C1 segment of cervical spinal cord (tissue), 14 donors: ENCODE results near the gene POC1B.
"Not testable (repeated sequence)": the region's sequence is repeated elsewhere in the genome, so short reads cannot be mapped to it uniquely, and the experiment has no call there.

Experiments used
- DNase-seq, 14 donors: peaks; one replicate each; lab custom pipeline; 2025; lab: John Stamatoyannopoulos, UW

The POC1B gene

DNA sequence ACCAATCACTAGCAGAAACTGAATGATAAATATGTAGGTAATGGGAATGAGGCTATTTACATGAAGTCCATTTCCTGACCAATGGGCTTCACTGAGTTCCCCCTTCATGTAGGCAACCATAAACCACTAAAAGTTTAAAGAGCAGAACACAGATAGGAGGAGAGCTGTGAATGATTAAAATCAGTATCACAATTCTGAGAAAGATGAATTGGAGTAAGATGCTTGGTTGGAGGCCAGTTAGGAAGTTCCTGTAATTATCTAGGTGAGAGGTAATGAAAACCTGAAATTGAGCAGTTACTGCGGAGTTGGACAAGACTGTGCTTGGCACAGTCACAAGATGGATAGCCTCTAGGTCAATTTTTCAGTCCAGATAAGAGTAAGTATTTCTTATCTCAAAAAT lies 57.8 kb downstream of the POC1B start:
- DNase-seq = no peak

DNA sequence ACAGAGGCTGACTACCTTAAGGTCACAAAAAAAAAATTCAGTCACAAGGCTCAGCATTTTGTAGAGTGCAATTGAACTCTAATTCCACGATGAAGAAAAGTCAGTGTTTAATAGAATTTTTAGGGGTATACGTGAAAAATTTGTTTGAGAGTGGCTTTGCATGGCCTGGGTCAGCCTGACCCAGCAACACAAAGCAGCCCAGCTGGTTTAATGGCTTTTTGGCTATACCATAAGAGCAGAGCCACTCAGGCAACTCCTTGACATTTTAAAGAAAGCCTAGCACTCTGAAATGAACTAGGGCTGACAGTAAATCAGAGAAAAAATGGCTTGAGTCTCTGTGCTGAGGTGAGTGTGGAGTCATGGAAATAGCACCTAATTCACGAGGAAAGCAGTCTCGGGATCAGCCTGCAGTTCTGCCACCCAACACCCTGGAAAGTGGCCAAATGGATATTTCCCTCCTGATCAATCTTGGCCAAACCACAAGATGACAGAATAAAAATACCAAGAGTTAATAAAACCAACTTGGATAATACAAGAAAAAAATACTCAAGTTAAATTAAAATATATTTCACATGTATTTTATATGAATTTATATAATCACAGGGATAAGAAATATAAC lies 60.8 kb downstream of the POC1B start:
- no peak for DNase-seq

DNA sequence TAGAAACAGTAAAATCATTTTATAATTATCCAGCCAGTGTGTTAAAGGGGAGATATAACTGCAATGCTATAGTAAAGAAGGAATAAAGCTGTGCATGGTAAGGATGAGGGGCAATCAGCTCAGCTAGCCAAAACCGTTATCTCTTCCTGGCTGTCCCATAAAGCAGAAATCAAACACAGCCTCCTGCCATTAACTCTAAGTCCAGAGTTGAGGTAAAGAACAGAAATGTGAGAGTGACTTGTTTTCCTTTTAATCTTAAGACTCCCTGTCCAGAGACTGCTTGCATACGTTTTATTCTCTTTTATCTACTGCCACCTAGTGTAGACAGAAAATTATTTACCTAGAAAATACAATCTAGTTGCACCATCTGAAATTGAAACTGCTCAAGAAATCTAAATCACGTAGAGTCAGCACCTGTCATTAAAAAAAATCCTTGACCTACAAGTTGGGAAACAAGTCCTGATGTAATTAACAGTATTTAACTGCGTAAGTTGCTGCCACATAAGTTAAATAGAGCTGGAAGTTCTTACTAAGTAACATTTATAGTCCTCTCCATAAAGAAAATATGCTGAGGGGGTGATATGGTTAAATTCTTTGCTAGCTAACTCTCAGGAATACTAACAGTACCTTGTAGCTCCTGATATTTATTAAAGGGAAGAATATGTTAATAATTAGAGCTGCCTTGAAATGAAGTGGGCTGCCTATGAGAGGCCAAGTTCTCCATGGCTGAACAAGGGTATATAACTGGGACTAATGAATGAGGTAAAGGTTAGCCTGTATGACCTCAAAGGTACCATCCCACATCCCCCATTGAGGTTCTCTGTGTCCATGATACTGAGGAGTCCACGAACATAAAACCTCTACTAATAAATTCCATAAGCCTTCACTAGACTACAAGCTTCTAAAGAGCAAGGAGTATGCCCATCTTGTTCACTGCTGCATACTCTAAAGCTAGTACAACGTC lies 63.9 kb downstream of the POC1B start:
- DNase-seq = peak in 2 of 14 donors; percentile 21 to 47

DNA sequence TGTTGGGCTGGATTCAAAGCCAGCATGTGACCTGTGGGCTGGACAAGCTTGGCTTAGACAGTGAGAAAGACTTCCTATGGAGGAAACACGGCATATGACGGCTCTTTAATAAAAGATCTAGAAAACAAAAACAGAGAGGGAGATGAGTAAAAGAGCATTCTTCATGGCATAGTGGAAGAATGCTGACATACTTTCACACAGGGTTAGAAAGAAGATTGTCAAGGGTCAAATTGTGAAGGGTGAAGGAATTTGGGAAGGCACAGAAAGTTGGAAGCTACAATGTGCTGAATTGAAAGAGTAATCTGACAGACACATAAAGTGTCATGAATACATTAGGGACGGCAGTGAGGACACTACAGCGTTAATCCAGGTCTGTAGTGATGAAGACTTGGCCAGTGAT lies 64.7 kb downstream of the POC1B start:
- no peak for DNase-seq

DNA sequence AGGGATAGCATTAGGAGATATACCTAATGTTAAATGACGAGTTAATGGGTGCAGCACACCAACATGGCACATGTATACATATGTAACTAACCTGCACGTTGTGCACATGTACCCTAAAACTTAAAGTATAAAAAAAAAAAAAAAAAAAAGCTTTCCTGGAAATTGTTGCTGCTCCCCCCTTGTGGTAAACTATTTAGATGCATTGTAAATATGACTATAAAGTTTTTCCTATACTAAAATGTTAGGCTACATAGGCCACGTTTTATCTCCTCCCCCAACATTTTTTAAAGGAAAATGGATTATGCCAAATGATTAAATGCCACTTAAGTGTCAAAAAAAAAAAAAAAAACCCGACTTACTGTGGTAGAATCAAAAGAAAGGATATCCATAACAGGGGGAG lies 66.6 kb downstream of the POC1B start:
- not testable (repeated sequence) for DNase-seq

DNA sequence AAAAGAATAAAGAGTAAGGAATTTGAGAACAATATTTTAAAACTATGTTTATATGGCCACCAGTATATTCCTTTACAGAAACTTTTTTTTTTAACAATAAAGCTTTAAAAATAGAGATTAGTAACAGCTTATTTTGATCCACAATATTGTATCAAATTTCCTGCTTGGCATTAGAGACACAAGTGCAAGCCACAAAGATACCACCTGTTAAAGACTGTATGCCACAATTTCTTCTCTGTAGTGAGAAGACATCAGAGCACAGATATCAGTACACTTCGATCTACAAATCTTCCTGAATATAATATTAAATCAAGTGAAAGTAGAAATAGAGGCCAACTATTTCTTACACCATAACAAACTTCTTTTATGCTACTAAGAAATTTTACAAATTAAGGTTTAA lies 69.3 kb downstream of the POC1B start:
- no peak for DNase-seq

DNA sequence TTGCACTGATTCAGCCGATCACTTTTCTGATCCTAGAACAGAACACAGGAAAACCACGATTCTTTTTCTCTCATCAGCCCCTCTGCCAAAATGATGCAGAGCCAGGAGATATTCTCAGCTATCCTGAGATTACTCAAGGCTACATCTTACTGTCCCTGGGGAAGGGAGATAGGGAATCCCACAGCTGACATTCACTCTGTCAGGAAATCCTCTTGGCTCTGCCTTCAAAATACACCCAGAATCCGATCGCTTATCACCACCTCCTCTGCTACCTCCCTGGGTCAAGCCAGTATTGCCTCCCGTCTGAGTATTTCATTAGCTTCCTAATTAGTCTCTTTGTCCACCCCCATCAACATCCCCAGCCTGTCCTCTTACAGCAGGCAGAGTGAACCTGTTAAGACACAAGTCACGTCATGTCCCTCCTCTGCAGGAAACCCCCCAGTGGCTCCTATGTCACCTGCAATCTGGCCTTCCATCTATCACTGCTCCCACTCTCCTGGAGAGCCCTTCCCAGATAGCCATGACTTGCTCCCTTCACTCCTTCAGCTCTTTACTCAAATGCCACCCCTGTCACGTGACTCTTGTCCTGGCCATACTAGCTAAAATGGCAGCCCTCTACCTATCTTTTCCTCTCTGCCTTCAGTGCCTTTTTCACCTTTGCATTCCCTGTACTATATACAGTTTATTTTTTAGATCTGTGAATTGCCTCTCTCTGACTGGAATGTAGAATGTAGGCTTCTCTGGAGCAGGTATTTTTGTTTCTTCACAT lies 71.6 kb downstream of the POC1B start:
- no peak for DNase-seq

DNA sequence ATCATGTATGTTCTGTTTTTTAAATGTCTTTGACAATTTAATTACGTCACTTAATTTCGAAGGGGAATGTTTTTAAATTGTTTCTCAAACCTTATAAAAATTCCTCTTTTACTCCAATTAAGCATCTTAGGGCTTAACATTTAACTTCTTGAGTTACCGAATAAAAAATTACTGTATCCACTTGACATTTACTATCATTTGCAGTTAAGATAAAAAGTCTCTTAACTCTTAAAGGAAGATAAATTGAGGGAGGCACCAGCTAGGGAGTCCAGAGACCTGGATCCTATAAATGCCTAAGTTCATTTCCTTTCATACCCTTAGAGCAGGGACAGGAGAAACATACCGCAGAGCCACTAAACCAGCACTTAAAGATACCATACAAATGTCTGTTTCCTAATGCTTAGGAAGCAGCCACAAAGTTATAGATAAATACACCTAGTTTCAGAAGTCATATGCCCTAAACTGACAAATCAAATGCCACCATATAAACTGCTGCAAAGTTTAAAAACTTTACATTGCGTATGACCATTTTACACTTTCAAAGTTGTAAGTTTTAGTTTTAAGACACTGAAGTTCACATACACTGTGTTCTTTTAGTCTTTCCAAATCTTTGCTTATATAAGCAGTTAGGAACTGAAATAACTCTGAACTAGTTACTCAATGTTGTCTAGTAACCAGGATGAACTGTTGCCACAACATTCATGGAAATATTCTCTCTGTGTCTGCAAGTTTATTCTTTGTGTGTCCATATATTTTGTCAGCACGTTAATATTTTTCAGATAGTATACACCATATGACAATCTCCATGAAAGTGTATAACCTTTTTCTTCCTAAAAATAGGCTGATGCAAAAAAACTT lies 72.5 kb downstream of the POC1B start:
- no peak for DNase-seq

DNA sequence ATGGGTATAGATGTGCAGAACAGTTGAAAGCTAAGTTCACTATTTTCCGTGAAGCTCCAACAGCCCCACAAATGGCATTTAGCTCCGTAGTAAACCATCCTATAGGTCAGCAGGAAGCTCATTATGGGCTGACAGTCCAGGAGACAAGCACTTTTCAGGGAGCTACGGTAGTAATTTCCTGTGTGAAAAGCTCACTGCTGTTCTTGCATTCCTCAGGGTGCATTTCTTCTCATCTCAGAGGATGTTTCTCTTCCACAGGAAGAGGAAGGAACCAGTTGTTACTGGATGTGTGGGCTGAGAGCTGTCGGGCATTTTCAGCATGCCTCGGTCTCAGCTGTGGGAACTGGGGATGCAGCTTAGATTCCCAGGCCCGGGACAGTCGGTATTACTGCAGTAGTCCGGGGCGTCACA lies 74.0 kb downstream of the POC1B start:
- no peak for DNase-seq

DNA sequence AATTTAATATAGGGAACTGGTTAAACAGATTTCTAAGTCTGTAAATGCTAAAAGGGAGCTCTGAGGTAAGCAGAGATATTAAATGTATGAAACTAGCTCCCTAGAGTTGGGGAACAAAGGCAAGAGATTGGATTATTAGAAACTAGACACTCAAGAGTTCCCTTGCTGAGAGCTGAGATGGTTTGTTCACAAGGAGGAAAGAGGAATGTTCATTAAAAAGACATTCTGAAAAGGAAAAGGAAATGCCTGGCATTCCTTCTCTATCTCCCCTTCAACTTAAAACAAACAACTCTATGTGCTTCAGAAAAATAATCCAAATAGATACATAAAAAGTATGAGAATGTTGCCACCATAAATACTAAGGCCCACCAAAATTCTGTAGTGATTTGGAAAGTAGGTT lies 74.9 kb downstream of the POC1B start:
- no peak for DNase-seq

DNA sequence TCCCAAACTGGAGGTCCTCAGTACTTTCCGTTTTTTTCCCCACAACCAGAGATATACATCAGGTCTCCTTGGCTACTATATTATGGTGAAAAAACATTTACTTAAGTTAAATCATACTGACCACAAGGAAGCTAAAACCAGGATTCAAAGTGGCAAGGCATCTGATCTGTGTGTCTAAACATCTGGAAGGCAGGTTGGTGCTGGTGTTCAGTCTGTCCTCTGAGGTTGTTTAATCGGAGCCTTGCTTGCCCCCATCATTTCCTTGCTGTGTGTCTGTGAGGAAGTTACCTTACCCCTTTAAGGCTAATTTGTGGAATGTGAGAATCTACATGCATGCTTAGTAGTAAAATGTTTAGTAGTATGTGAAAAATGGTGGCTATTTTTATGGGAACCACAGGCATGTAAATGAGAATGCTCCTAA lies 76.9 kb downstream of the POC1B start:
- DNase-seq = no peak

DNA sequence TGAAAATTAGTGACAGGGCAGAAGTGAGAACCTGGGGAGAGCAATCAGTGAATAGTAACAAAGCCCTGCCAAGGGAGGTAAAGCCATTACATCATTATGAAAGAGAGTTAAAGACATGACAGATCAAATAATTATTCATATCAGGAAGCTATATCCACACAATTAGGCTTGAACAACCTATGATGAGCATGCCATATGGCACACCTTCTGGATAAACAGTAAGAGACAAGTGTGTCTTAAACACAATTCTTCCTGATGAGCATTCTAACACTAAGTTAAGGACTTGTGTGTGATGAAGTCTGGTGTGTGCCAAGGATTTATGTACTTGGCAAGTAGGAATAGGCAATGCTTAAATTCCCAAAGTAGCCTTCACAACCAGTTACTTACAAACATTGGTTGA lies 77.3 kb downstream of the POC1B start:
- peak in 1 of 14 donors; percentile 26 for DNase-seq

DNA sequence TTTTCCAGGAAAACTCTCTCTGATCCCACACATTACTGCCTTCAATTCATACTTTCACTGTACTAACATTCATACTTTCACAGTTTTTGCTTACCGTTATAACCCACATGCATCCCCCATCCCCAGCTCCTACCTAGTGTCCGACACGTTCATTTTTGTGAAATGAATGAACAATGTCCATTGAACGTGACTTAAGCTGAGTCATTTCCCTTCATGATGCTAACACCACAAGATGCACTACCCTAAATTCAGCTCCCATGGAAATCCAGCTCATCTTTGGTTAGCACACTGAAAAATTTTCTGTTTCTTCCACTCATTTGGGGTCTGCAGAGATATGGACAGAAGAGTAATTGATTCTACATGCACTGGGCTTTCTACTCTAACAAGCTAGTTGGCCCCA lies 85.9 kb downstream of the POC1B start:
- no peak for DNase-seq

DNA sequence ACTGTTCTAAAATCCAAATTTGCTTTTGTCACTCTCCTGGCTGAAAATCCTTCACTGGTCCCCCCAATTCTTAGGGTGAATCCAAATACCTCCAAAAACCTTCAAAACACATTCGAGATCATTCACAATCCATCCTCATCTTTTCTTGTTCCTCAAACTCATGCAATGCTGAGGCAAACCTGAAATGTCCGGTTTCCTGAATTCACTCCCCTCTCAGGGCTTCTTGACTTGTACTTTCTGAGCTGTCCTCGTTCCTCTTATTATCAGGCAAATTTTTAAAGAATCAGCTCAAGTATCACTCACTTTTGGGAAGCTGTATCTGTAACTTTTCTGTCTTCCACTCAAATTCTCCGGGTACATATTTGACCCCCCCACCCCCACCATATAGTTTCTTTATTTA lies 88.6 kb downstream of the POC1B start:
- no peak for DNase-seq

DNA sequence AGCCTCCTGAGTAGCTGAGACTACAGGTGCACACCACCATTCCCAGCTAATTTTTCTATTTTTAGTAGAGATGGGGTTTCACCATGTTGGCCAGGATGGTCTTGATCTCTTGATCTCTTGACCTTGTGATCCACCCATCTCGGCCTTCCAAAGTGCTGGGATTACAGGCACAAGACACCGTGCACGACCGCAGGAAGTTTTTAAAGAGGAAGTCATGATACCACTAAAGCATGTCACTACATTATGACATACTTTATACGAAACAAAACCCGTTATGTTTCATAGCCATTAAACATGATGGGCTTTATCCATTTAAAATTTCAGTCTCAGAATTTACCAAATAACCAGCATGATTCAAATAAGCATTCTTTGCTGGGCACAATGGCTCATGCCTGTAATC lies 89.8 kb downstream of the POC1B start:
- DNase-seq = no peak

DNA sequence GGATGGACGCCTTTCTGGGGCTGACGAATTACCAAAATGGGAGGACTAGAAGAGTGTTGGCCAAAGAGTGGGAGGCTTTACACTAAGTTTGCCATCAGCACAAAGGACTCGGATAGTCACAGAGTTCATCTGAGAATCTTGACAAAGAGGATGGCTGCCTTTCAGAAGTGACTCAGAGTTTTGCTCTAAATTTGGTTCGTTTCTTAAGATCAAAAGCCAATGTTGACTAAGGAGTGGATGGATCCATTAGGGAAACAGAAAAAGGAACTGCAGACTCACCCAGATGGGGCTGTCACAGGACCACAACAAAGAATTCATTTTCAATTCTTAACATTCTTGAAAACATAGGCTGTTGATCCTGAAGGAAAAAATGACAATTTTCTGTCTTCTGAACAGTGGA lies 92.2 kb downstream of the POC1B start:
- peak in 1 of 14 donors; percentile 18 for DNase-seq

DNA sequence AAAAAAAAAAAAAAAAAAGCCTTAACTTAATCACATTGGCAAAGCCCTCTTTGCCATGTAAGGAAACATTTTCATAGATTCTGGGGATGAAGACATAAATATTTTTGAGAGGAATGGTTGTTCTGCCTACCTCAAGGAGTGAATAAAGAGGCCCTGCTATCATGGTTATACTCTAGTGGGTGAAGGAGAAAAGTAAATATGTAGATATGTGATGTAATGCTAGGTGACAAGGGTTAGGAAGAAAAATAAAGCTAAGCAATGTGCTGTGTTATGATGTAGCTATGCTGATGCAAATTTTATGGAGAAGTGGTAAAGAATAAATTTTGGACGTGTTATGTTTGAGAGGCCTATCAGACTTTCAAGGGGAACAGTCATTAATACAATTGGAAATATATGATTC lies 93.5 kb downstream of the POC1B start:
- DNase-seq = no peak

DNA sequence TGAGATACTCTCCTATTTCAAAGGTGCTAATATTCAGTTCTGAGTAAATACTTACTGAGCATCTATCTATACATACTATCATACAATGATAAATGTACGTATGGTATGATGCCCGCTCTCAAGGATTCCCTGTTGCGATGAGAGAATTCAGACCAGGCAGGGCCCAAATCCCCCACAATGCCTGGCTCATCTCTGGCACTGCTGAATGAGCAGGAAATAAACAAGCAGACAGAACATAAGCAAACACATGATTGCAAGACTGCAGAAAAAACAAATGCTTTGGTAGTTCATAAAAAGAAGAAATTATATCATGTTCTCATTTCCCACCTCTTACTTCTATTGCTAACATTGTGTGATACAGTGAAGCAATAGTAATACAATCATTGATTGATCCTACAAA lies 96.3 kb downstream of the POC1B start:
- no peak for DNase-seq

DNA sequence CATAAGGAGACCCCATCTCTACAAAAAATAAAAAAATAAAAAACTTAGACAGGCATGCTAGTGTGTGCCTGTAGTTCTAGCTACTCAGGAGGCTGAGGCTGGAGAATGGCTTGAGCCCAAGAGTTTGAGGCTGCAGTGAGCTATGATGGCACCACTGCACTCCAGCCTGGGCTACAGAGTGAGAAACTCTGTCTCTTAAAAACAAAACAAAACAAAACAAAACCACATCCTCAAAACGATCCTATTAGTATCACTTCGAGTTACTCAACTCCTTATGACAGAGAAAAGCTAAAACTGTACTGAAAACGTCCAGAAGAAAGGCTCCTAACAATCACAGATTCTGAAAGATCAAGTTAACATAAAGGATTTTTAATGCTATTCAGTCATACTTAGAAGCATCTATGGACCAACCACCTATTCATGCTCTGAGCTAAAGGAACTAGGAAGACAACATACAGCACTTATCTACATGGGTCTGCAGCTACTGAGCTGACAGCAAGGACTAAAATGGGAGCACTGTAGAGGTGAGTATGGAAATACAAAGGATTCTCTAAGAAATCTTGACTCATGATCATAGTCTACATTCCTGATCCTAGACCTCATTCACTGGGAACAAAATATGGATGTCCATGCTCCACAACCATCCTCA lies 98.2 kb downstream of the POC1B start:
- no peak for DNase-seq

DNA sequence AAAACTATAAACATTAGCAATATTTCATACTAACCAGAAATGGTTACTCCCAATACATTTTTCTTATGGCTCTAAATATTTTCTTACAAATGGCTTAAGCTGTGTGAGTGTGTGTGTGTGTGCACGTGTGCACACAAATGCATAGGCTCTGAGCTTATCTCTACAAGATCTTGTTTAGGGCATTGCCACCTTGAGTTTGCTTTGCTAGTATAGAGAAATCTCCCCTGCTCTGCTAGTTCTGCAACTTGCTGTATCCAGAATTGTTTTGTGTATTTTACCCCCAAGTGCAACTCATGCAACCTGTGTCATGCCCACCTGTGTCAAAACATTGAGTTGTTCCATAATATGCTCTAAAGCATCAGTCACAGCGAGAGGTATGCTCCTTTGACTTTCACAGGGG lies 101.0 kb downstream of the POC1B start:
- no peak for DNase-seq

DNA sequence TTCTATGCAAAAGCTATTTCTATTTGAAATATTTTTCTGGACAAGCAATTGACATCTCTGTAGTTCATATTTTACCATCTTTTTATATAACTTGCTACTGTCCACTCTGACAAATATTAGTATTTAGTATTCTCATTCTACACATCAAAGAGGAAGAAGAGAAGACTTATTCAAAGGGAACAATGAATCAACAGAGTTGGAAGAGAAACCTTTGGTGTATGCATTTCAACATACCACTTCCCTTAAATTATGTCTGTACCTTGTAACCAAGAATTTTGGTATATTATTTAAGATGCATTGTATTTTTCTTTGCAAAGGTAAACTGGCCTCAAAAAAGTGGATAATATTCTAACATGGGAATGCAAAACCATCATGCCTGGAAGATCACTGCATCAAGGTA lies 101.5 kb downstream of the POC1B start:
- no peak for DNase-seq
